ENCODE results near the gene MRLN. TPM values are rescaled to one million over a fixed set of nuclear protein-coding genes. Genes with fewer than 3 reads are reported as not detected.
A peak's percentile ranks its signal among the peaks of the same experiment; 100 is the strongest.

MRLN gene
- total RNA-seq (not detected in 2 replicates), polyA plus RNA-seq (not detected in 2 replicates), polyA minus RNA-seq (ENCODE audit: low replicate concordance) (not detected in 2 replicates)
- polyA plus RNA-seq (2012), result not detected in 2 replicates

- H3K9ac ChIP-seq (ENCODE audit: insufficient read depth, low read length), result no peak within 1 kb of the TSS
- H3K4me1 ChIP-seq (ENCODE audit: control insufficient read depth, extremely low read depth, insufficient read depth, low read length), result no peaks in the 10 kb centered on the region
- no peak within 1 kb of the TSS for H2AFZ ChIP-seq (ENCODE audit: low read length)
- H3K36me3 ChIP-seq (ENCODE audit: control insufficient read depth, insufficient read depth, low read length), result no peaks in the 10 kb centered on the region
- H3K9me3 ChIP-seq (ENCODE audit: control insufficient read depth, insufficient read depth, low read depth, low read length), result no peaks in the 10 kb centered on the region
- no peaks in the 10 kb centered on the region for H3K27me3 ChIP-seq (ENCODE audit: control insufficient read depth, insufficient read depth, low read length)
- H3K4me2 ChIP-seq (ENCODE audit: extremely low read depth, insufficient read depth, low read length), result no peak within 1 kb of the TSS
- no peaks in the 10 kb centered on the region for H3K79me2 ChIP-seq (ENCODE audit: control insufficient read depth, insufficient read depth, low read length)
- TF ChIP-seq EZH2 (IDR thresholded peaks at IDR 0.05; ENCODE audit: low read length, missing control alignments) (no peak), CTCF (conservative IDR thresholded peaks at IDR 0.05 in 1 of 2, IDR thresholded peaks at IDR 0.05 in 1 of 2; ENCODE audit: low read depth in 1 of 2, low read length in 2 of 2) (no peak)
- no peak within 1 kb of the TSS for H3K27ac ChIP-seq (ENCODE audit: insufficient read depth, low read length)
- H3K4me3 ChIP-seq (replicated peaks in 1 of 4; ENCODE audit: control extremely low read depth in 1 of 4, insufficient read depth in 1 of 4, low read depth in 3 of 4, low read length in 4 of 4), result no peak within 1 kb of the TSS
- DNase-seq (ENCODE audit: low read depth in 2 of 2), result no peak
- H4K20me1 ChIP-seq (ENCODE audit: control insufficient read depth, extremely low read depth, insufficient read depth, low read length), result no peaks in the 10 kb centered on the region
These were observed at the start of gene MRLN for GRCh38 chr10:59753267-59753666. Gene MRLN (minus strand): TSS chr10:59753455.

- Histone ChIP-seq H3K27me3 (ENCODE audit: control insufficient read depth, insufficient read depth, low read length) (no peaks in the 10 kb centered on the region), H3K9ac (ENCODE audit: insufficient read depth, low read length) (no peak overlapping the region), H3K4me3 (replicated peaks in 1 of 4; ENCODE audit: control extremely low read depth in 1 of 4, insufficient read depth in 1 of 4, low read depth in 3 of 4, low read length in 4 of 4) (no peak overlapping the region), H2AFZ (ENCODE audit: low read length) (no peak overlapping the region), H3K36me3 (ENCODE audit: control insufficient read depth, insufficient read depth, low read length) (peaks cover 2% of the 10 kb centered on the region), H3K27ac (ENCODE audit: insufficient read depth, low read length) (no peak overlapping the region), H3K9me3 (ENCODE audit: control insufficient read depth, insufficient read depth, low read depth, low read length) (no peaks in the 10 kb centered on the region), H4K20me1 (ENCODE audit: control insufficient read depth, extremely low read depth, insufficient read depth, low read length) (no peaks in the 10 kb centered on the region), H3K79me2 (ENCODE audit: control insufficient read depth, insufficient read depth, low read length) (no peaks in the 10 kb centered on the region), H3K4me1 (ENCODE audit: control insufficient read depth, extremely low read depth, insufficient read depth, low read length) (no peaks in the 10 kb centered on the region), H3K4me2 (ENCODE audit: extremely low read depth, insufficient read depth, low read length) (no peak overlapping the region)
- peak in 1 of 2 donors; percentile 40 for DNase-seq (ENCODE audit: low read depth in 2 of 2)
- TF ChIP-seq EZH2 (IDR thresholded peaks at IDR 0.05; ENCODE audit: low read length, missing control alignments) (no peak), CTCF (conservative IDR thresholded peaks at IDR 0.05 in 1 of 2, IDR thresholded peaks at IDR 0.05 in 1 of 2; ENCODE audit: low read depth in 1 of 2, low read length in 2 of 2) (no peak)
These were observed 47.9 kb upstream of the MRLN start for GRCh38 chr10:59801171-59801570.

GRCh38 chr10:59799421-59799820 lies 46.2 kb upstream of the MRLN start:
- no peak overlapping the region for H3K27ac ChIP-seq (ENCODE audit: insufficient read depth, low read length)
- no peaks in the 10 kb centered on the region for H3K4me1 ChIP-seq (ENCODE audit: control insufficient read depth, extremely low read depth, insufficient read depth, low read length)
- no peak overlapping the region for H3K4me2 ChIP-seq (ENCODE audit: extremely low read depth, insufficient read depth, low read length)
- no peaks in the 10 kb centered on the region for H4K20me1 ChIP-seq (ENCODE audit: control insufficient read depth, extremely low read depth, insufficient read depth, low read length)
- no peaks in the 10 kb centered on the region for H3K79me2 ChIP-seq (ENCODE audit: control insufficient read depth, insufficient read depth, low read length)
- H3K27me3 ChIP-seq (ENCODE audit: control insufficient read depth, insufficient read depth, low read length), result no peaks in the 10 kb centered on the region
- no peak for TF ChIP-seq EZH2 (IDR thresholded peaks at IDR 0.05; ENCODE audit: low read length, missing control alignments)
- TF ChIP-seq CTCF (conservative IDR thresholded peaks at IDR 0.05 in 1 of 2, IDR thresholded peaks at IDR 0.05 in 1 of 2; ENCODE audit: low read depth in 1 of 2, low read length in 2 of 2), result no peak
- peaks cover 2% of the 10 kb centered on the region for H3K36me3 ChIP-seq (ENCODE audit: control insufficient read depth, insufficient read depth, low read length)
- no peak overlapping the region for H3K9ac ChIP-seq (ENCODE audit: insufficient read depth, low read length)
- no peak for DNase-seq (ENCODE audit: low read depth in 2 of 2)
- H3K9me3 ChIP-seq (ENCODE audit: control insufficient read depth, insufficient read depth, low read depth, low read length), result no peaks in the 10 kb centered on the region
- H2AFZ ChIP-seq (ENCODE audit: low read length), result no peak overlapping the region
- H3K4me3 ChIP-seq (replicated peaks in 1 of 4; ENCODE audit: control extremely low read depth in 1 of 4, insufficient read depth in 1 of 4, low read depth in 3 of 4, low read length in 4 of 4), result no peak overlapping the region

Measured in fibroblast of lung (primary cell).